Aorta (tissue), 5 donors: ENCODE measurements around the gene CHRM4. TPM values are rescaled to one million over a fixed set of nuclear protein-coding genes. Genes with fewer than 3 reads are reported as not detected.

Source experiments
- ATAC-seq: fragments of 200-7000 bp; cut with Tn5 transposase; one replicate; pipeline ENCODE4 v1.9.1; 2022; ENCODE audit warnings: moderate library complexity; ENCODE audit not compliant: low FRiP score
- DNase-seq, 2 donors: peaks; one replicate each; pipeline ENCODE4 v3.0.0-alpha.2; 2020
- H3K27ac ChIP-seq, 2 donors: one replicate each; pipeline ENCODE4 v1.5.1; 2013; ENCODE audit warnings: low read length in 2 of 2, mild to moderate bottlenecking in 2 of 2, moderate library complexity in 2 of 2, control low read depth in 1 of 2, inconsistent platforms in 1 of 2, low read depth in 1 of 2
- H3K27me3 ChIP-seq, 2 donors: one replicate each; pipeline ENCODE4 v1.6.1; 2013; ENCODE audit warnings: control low read depth in 1 of 2, low read length in 1 of 2, mild to moderate bottlenecking in 1 of 2, moderate library complexity in 1 of 2; ENCODE audit not compliant: insufficient read depth in 2 of 2, control insufficient read depth in 1 of 2
- H3K36me3 ChIP-seq, 2 donors: one replicate each; pipeline ENCODE4 v1.6.1; 2013; ENCODE audit warnings: control low read depth in 1 of 2, low read length in 1 of 2, mild to moderate bottlenecking in 1 of 2; ENCODE audit not compliant: insufficient read depth in 2 of 2, control insufficient read depth in 1 of 2
- H3K4me1 ChIP-seq, 2 donors: one replicate each; pipeline ENCODE4 v1.6.1; 2013; ENCODE audit warnings: low read length in 2 of 2, control low read depth in 1 of 2, mild to moderate bottlenecking in 1 of 2, moderate library complexity in 1 of 2; ENCODE audit not compliant: insufficient read depth in 2 of 2, control insufficient read depth in 1 of 2
- H3K4me3 ChIP-seq, 2 donors: one replicate each; pipeline ENCODE4 v1.5.1; 2013; ENCODE audit warnings: low read length in 2 of 2, control low read depth in 1 of 2, mild to moderate bottlenecking in 1 of 2
- H3K9me3 ChIP-seq: one replicate; pipeline ENCODE4 v1.6.1; 2013; ENCODE audit warnings: mild to moderate bottlenecking, low read length; ENCODE audit not compliant: control insufficient read depth
- WGBS, 2 donors: extraction: QIAGEN DNeasy Blood & Tissue Kit; methylation state at CpG; one replicate each; pipeline ENCODE4 v1.1.7; 2013; 5-methylcytosine and 5-hydroxymethylcytosine counted together
- intact Hi-C, 2 donors: fragments of 100-400 bp; cut with DNase I; formaldehyde crosslinking; loops; one replicate each; pipeline versions ENCODE4 v1.14.2 to v1.15.0; 2022
- polyA plus RNA-seq, 2 donors: library from polyadenylated mRNA; stranded (reverse); fragments of 200-250 nt; gene quantifications; one replicate each; pipeline ENCODE4 v1.2.3, GENCODE V29; 2013
- total RNA-seq, 2 donors: library from RNA; stranded (reverse); fragmentation: NEBNext Ultra II Directional; extraction: Animal tissue kit (Norgen Biotek cat#: 25700); gene quantifications; one replicate each; pipeline ENCODE4 v1.2.1, GENCODE V29; 2021
- donor health status: healthy with polysubstance abuse.
- donor health status: Bipolar disorder and iron deficiency.
- donor health status: DM: no; HTN: no; CAD: no.
- donor health status: DM: no; HTN: no; CAD: no.
- donor health status: DM: yes; HTN: yes; CAD: no.

Gene CHRM4
- total and polyA plus RNA-seq, 4 donors = 0.28 to 1.9 (median 0.29) TPM; not detected in 1

DNA sequence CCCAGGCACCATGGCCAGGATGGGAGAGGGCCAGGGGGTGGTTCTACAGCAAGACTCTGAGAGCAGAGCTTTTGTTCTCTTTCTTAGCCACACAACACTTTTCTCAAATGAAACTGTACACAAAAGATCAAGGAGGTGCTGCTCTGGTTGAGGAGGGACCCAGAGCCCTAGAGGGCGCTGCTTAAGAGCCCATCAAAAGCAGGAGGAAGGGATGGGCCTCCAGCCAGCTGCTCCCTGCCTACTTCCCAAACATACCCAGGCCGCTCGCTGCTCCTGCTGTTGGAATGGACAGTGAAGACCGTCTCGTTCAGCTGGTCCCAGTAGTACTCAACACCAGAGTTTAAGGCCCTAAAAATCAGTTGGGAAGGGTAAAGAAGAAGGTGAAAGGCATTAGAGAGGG lies 18.4 kb upstream of the CHRM4 start:
- Histone ChIP-seq H3K27ac (no peak overlapping the region), H3K9me3 (no peaks in the 10 kb centered on the region), H3K4me1 (no peaks in the 10 kb centered on the region), H3K36me3 (peaks cover 4 to 7% of the 10 kb centered on the region in 2 donors), H3K27me3 (no peaks in the 10 kb centered on the region), H3K4me3 (no peak overlapping the region)
- intact Hi-C loops = no loop called here
- ATAC-seq (no peak), DNase-seq (no peak)
- 67 to 71% methylated on average over 5 of the region's 5 CpGs for WGBS, 2 donors

DNA sequence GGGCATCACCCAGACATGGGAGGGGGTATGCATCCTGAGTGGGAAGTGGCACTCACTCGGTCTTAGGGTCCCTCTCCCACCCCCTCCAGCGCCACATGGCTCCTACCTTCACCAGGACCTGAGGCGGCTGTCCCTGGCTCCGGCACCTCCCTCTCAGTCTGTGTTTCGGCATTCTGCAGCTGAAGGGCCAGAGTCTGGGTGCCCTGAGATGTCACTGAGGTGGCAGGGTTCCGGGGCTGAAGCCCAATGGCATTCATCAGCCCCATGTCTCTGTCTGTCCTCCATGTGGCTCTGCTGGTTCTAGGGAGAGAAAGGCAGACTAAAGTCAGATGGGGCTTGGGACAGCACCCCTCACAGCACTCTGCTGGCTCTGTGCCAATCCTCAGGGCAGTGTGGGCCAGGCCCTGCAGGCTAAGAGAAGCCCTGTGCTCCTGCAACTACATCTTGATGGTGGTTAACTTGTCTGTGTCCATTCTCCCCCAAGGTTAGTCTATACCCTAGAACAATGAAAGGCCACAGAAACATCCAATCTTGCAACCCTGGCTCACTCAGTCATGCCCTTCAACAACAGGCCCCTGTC lies 16.9 kb upstream of the CHRM4 start:
- H3K27me3 ChIP-seq = no peaks in the 10 kb centered on the region
- H3K27ac ChIP-seq = no peak overlapping the region
- WGBS, 2 donors = 92 to 93% methylated on average over 6 of the region's 6 CpGs
- intact Hi-C loops = loop anchor here in 1 of 2 donors (10.0 kb wide), 1 partner anchor 56 kb away; no protein-coding TSS in a partner anchor
- no peaks in the 10 kb centered on the region for H3K9me3 ChIP-seq
- H3K4me3 ChIP-seq = no peak overlapping the region
- H3K36me3 ChIP-seq = peaks cover 4 to 7% of the 10 kb centered on the region in 2 donors
- DNase-seq (no peak), ATAC-seq (no peak)
- no peaks in the 10 kb centered on the region for H3K4me1 ChIP-seq

DNA sequence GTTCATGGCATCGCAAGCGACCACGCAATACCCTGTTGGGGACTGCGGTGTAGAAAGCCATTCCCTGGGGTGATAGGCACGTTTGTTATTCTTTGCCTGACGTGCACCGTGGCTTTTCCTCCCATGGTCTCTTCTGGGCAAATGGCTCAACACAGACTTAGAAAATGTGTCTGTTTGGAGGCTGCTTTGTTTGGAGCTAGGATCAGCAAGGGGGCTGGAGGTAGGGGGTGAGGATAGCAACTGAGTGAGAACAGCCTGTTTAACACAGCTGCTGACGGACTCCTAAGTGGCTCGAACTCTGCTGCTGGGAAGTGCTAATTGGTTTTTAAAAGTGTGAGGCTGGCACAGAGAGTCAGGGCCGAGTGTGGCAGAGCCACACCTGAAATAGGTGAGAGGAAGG lies 16.1 kb upstream of the CHRM4 start:
- ATAC-seq (no peak), DNase-seq (no peak)
- intact Hi-C loops = loop anchor here in 1 of 2 donors (10.0 kb wide), 1 partner anchor 57 kb away; no protein-coding TSS in a partner anchor
- 65 to 76% methylated on average over 10 of the region's 10 CpGs for WGBS, 2 donors
- peaks cover 4 to 10% of the 10 kb centered on the region in 2 donors for H3K36me3 ChIP-seq
- H3K27ac ChIP-seq = no peak overlapping the region
- no peak overlapping the region for H3K4me3 ChIP-seq
- H3K4me1 ChIP-seq = no peaks in the 10 kb centered on the region
- no peaks in the 10 kb centered on the region for H3K27me3 ChIP-seq
- no peaks in the 10 kb centered on the region for H3K9me3 ChIP-seq

DNA sequence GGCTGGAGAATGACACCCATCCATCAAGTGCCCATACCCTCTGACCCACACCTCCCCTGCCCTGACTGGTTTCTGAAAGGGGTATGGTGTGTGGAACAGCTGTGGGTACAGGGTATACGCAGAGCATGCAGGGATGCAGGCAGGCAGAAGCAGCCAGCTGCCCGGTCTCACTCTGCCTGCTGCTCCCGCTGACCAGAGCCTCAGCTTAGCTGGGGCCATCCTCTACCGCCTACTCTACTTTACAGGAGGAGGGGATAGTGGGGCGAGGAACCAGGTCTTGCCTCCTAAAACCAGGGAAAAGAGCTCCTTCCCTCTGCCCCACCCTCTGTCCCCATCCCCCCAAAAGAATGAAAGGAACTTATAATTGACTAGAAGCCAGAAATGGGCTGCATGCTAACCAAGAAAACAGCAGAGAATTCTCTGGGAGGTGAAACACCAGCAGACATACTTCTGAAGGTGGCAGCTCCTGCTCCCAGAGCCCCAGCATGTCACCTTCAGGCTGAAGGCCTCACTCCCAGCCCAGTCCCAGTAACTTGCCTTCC lies 13.0 kb upstream of the CHRM4 start:
- H3K27ac ChIP-seq = no peak overlapping the region
- H3K27me3 ChIP-seq = no peaks in the 10 kb centered on the region
- H3K4me1 ChIP-seq = no peaks in the 10 kb centered on the region
- no peak for DNase-seq
- intact Hi-C loops = loop anchor here in 1 of 2 donors (10.0 kb wide), 1 partner anchor 60 kb away; no protein-coding TSS in a partner anchor
- no peaks in the 10 kb centered on the region for H3K9me3 ChIP-seq
- WGBS, 2 donors = 64 to 78% methylated on average over 5 of the region's 5 CpGs
- no peak overlapping the region for H3K4me3 ChIP-seq
- no peak for ATAC-seq
- H3K36me3 ChIP-seq = peaks cover 4 to 13% of the 10 kb centered on the region in 2 donors

DNA sequence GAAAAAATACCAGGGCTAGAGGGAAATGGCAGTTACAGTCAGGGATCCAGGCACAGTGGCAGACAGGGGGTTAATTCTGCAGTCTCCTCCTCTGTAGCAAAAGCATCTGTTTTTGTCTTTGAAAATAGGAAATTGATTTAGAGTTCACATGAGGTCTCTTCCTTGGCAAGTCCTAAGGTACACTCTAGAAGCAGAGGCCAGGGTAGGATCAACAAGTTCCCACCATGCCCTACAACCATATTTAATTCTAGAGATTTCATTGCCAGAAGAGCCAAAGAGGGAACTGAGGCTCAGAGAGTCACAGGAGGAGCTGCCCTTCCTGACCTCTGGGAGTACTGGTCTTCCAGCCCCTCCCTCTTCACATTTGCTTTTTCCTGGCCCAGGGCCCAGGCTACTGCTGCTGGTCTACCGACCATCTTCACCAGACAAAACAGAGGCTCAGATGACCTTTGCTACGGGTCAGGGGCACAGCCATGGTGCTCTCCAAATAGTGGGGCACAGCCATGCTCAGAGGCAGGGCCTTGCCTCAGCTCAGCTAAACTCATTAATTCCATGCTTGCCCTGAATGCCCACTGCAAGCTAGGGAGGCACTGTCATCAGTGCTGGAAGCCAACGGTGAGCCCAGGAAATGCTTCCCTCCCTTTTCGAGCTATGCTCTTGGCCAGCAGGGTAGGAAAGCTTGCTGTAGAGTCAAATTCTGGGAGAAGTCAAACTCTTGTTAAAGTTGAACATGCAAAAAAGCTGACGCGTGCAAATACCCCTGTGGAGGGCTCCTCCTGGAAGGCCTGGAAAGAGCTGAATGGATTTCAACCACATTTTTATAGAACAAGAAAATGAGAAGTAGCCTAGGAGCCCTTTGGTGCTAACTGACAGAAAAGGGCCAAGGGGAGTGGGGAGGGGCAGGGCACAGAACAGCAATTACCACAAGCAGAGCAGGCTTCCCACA lies 11.7 kb upstream of the CHRM4 start:
- ATAC-seq (no peak), DNase-seq (peak in 1 of 2 donors; percentile 23)
- no peak overlapping the region for H3K27ac ChIP-seq
- no peaks in the 10 kb centered on the region for H3K9me3 ChIP-seq
- H3K27me3 ChIP-seq = no peaks in the 10 kb centered on the region
- intact Hi-C loops = loop anchor here in 1 of 2 donors (10.0 kb wide), 1 partner anchor 62 kb away; no protein-coding TSS in a partner anchor
- H3K4me3 ChIP-seq = no peak overlapping the region
- 56 to 64% methylated on average over 6 of the region's 6 CpGs for WGBS, 2 donors
- H3K4me1 ChIP-seq = no peaks in the 10 kb centered on the region
- peaks cover 4 to 8% of the 10 kb centered on the region in 2 donors for H3K36me3 ChIP-seq

DNA sequence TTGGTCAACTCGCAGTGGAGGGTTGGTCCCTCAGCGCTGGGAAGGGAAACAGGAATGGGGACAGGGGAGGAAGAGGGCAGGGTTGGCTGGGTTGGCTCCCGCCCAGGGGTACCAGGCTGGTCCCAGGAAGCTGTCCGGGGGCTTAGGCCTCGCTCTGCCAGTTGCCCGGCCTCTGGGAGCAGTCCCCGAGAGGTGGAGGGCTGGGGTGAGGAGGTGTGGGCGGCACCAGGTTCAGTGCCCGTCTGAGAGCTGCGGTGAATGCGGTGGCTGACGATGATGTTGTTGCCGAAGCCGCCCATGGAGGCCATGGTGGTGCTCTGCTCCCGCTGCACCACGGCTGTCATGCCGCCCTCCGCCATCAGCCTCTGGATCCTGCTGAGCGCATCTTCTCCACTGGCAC lies 6.0 kb upstream of the CHRM4 start:
- Histone ChIP-seq H3K27me3 (no peaks in the 10 kb centered on the region), H3K36me3 (peaks cover 0 to 6% of the 10 kb centered on the region in 2 donors), H3K9me3 (no peaks in the 10 kb centered on the region), H3K4me1 (no peaks in the 10 kb centered on the region), H3K4me3 (no peak overlapping the region), H3K27ac (no peak overlapping the region)
- intact Hi-C loops = no loop called here
- no peak for ATAC-seq
- WGBS, 2 donors = 95 to 96% methylated on average over 19 of the region's 19 CpGs
- peak in 1 of 2 donors; percentile 30 for DNase-seq

DNA sequence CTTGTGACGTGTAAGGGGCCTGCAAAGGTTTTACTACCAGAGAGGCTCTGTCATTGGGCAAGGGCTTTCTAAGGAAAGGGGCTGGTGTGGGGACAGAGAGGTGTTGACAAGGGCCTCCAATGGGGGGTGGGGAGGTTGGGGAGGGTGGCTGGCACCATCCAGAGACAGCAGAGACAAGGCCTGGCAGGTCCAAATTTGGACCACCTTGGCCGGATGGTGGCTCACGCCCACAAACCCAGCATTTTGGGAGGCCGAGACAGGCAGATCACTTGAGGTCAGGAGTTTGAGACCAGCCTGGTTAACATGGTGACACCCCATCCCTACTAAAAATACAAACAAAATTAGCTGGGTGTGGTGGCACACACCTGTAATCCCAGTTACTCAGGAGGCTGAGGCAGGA lies 2.2 kb upstream of the CHRM4 start:
- ATAC-seq = no peak
- Histone ChIP-seq H3K36me3 (peaks cover 0 to 3% of the 10 kb centered on the region in 2 donors), H3K4me1 (no peaks in the 10 kb centered on the region), H3K27me3 (no peaks in the 10 kb centered on the region), H3K4me3 (no peak overlapping the region), H3K27ac (no peak overlapping the region), H3K9me3 (no peaks in the 10 kb centered on the region)
- DNase-seq = no peak
- 85 to 95% methylated on average over 4 of the region's 4 CpGs for WGBS, 2 donors
- intact Hi-C loops = loop anchor here in 1 of 2 donors (5.0 kb wide), 1 partner anchor 224 kb away; the partner anchor contains the start of genes ATG13 and HARBI1

DNA sequence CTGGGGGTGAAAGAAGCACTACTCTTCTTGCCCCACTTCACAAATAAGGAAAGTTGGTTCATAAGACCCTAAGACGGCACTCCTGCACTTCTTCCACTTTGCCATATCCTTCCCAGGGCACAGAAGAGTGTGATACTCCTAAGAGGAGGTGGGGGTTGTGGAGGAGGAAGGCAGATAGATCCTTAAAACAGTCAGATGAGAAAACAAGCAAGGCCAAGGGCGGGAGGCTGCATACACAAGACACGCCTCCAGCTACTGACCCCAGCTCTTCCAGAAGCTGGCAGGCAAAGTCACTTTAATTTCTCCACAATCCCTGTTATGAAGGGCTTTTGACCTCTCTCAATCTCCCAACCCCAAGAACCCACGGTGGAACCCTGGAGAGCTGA lies 1.6 kb upstream of the CHRM4 start:
- DNase-seq (no peak), ATAC-seq (no peak)
- WGBS, 2 donors = 61 to 68% methylated on average over 4 of the region's 4 CpGs
- no peak overlapping the region for H3K27ac ChIP-seq
- no peak overlapping the region for H3K4me3 ChIP-seq
- no peaks in the 10 kb centered on the region for H3K4me1 ChIP-seq
- H3K9me3 ChIP-seq = no peaks in the 10 kb centered on the region
- intact Hi-C loops = loop anchor here in 1 of 2 donors (5.0 kb wide), 1 partner anchor 224 kb away; the partner anchor contains the start of genes ATG13 and HARBI1
- H3K27me3 ChIP-seq = no peaks in the 10 kb centered on the region
- peaks cover 0 to 3% of the 10 kb centered on the region in 2 donors for H3K36me3 ChIP-seq
